ENCODE data around the gene SEMA5A. TPM values are rescaled to one million over a fixed set of nuclear protein-coding genes. Genes with fewer than 3 reads are reported as not detected.

The SEMA5A gene
- total and polyA plus RNA-seq, 2 of the 8 experiments (the other 6 are each of a cell fraction or from before 2014, with no cell fraction given), result 5.3 to 8.9 TPM

GRCh38 chr5:9428272-9428671 is 117.6 kb downstream of the SEMA5A start:
- CTCF ChIA-PET (ENCODE audit: partially characterized antibody), result no interaction called here
- H3K36me3 ChIP-seq (ENCODE audit: control insufficient read depth in 2 of 4, insufficient read depth in 4 of 4, low read length in 3 of 4), result no peaks in the 10 kb centered on the region
- FAIRE-seq, result no peak
- TF ChIP-seq SP2 (IDR thresholded peaks at IDR 0.05; ENCODE audit: low read length) (no peak), CHD1 (IDR thresholded peaks at IDR 0.05; ENCODE audit: low read depth, low read length) (no peak), JUN (IDR thresholded peaks at IDR 0.05; ENCODE audit: low read depth, low read length) (no peak), SUZ12 (IDR thresholded peaks at IDR 0.05; ENCODE audit: low read length) (no peak), RNF2 (IDR thresholded peaks at IDR 0.05; ENCODE audit: borderline replicate concordance, low read depth, low read length, missing control alignments, poor library complexity, severe bottlenecking) (no peak), EGR1 (IDR thresholded peaks at IDR 0.05; ENCODE audit: borderline replicate concordance, low read depth, low read length) (no peak), GABPA (IDR thresholded peaks at IDR 0.05; ENCODE audit: borderline replicate concordance, insufficient read depth, low read length) (no peak), CBX5 (IDR thresholded peaks at IDR 0.05; ENCODE audit: low read depth, low read length) (no peak), RFX5 (IDR thresholded peaks at IDR 0.05; ENCODE audit: borderline replicate concordance, low read depth, low read length) (no peak), CEBPB (IDR thresholded peaks at IDR 0.05; ENCODE audit: low read depth, low read length) (no peak), BCL11A (IDR thresholded peaks at IDR 0.05; ENCODE audit: low read depth in 2 of 2, low read length in 2 of 2) (no peak), MAX (IDR thresholded peaks at IDR 0.05) (no peak)

More at GRCh38 chr5:9428272-9428671, 117.6 kb downstream of the SEMA5A start:
- Histone ChIP-seq H4K91ac (replicated peaks; ENCODE audit: insufficient read length, low read length) (no peak overlapping the region), H3K4me3 (ENCODE audit: extremely low read depth in 1 of 4, insufficient read depth in 2 of 4, low read depth in 3 of 4, low read length in 4 of 4) (no peak overlapping the region), H2BK15ac (ENCODE audit: low read length) (no peak overlapping the region), H3K23me2 (ENCODE audit: low read depth, low read length) (no peaks in the 10 kb centered on the region), H3K18ac (ENCODE audit: extremely low read depth, low read length) (no peak overlapping the region), H3K27me3 (replicated peaks in 1 of 4; ENCODE audit: control insufficient read depth in 3 of 4, extremely low read depth in 1 of 4, insufficient read depth in 3 of 4, low read length in 3 of 4) (no peaks in the 10 kb centered on the region), H2BK12ac (ENCODE audit: low read depth, low read length) (no peak overlapping the region), H4K5ac (ENCODE audit: insufficient read length, low read depth, low read length) (no peak overlapping the region), H3K4me1 (replicated peaks in 1 of 4; ENCODE audit: control insufficient read depth in 3 of 4, insufficient read depth in 4 of 4, low read length in 3 of 4) (peaks cover 0 to 7% (median 2%) of the 10 kb centered on the region in 4 experiments; a peak in 5 of 7 replicates), H4K8ac (ENCODE audit: extremely low read depth, insufficient read depth, low read length) (no peak overlapping the region), H3K27ac (ENCODE audit: low read depth, low read length) (no peak overlapping the region), H2BK5ac (ENCODE audit: low read depth, low read length) (no peak overlapping the region), H2BK20ac (ENCODE audit: low read length) (no peak overlapping the region), H3K79me1 (ENCODE audit: low read depth, low read length) (no peaks in the 10 kb centered on the region), H3K23ac (ENCODE audit: insufficient read length) (no peak overlapping the region), H2BK120ac (replicated peaks; ENCODE audit: low read depth, low read length) (no peak overlapping the region), H3K79me2 (ENCODE audit: control insufficient read depth in 1 of 2, insufficient read depth in 2 of 2, low read length in 2 of 2) (no peaks in the 10 kb centered on the region), H3K56ac (replicated peaks; ENCODE audit: insufficient read length, low read depth, low read length) (no peak overlapping the region), H4K20me1 (replicated peaks in 1 of 2; ENCODE audit: control insufficient read depth in 1 of 2, insufficient read depth in 2 of 2, low read length in 2 of 2) (no peaks in the 10 kb centered on the region), H2AFZ (ENCODE audit: low read length) (no peak overlapping the region), H3K4ac (replicated peaks; ENCODE audit: insufficient read length, low read depth, low read length) (no peak overlapping the region), H3K4me2 (ENCODE audit: insufficient read depth in 1 of 2, low read depth in 2 of 2, low read length in 2 of 2) (no peak overlapping the region), H3K9me3 (ENCODE audit: insufficient read depth in 2 of 2, low read depth in 1 of 2, low read length in 1 of 2) (no peaks in the 10 kb centered on the region), H3K14ac (ENCODE audit: insufficient read length) (no peak overlapping the region), H2AK5ac (ENCODE audit: low read depth, low read length) (no peak overlapping the region), H3K9ac (replicated peaks in 1 of 4; ENCODE audit: extremely low read depth in 1 of 4, low read depth in 3 of 4, low read length in 3 of 4) (peak overlapping the region in 1 of 4 experiments; percentile 34; a peak in 1 of 7 replicates)
- 94% methylated on average over 4 of the region's 4 CpGs; no CpG with 5 or more reads in 1 of the 2 experiments for WGBS, 2 experiments (ENCODE audit: extremely low coverage in 1 of 2, insufficient coverage in 1 of 2, insufficient read length in 1 of 2, insufficient replicate concordance in 2 of 2, low coverage in 1 of 2, low lambda C conversion rate in 2 of 2, missing lambda C conversion rate in 1 of 2)
- POLR2A ChIA-PET (ENCODE audit: partially characterized antibody), result no interaction called here
- no peak for DNase-seq (ENCODE audit: low read depth in 1 of 2, low spot score in 2 of 2)

Measured in H1 (cell line).